Stimulated activated CD4-positive, alpha-beta T cell treated with anti-CD3 and anti-CD28 coated beads, Interleukin-4, amount 100 ng/mL, for 4 hours (primary cell): ENCODE results near the gene CEP164.

Source experiments
- DNase-seq, 2 experiments: peaks; one replicate each; pipeline ENCODE4 v3.0.0-alpha.2; 2020

CEP164 gene

DNA sequence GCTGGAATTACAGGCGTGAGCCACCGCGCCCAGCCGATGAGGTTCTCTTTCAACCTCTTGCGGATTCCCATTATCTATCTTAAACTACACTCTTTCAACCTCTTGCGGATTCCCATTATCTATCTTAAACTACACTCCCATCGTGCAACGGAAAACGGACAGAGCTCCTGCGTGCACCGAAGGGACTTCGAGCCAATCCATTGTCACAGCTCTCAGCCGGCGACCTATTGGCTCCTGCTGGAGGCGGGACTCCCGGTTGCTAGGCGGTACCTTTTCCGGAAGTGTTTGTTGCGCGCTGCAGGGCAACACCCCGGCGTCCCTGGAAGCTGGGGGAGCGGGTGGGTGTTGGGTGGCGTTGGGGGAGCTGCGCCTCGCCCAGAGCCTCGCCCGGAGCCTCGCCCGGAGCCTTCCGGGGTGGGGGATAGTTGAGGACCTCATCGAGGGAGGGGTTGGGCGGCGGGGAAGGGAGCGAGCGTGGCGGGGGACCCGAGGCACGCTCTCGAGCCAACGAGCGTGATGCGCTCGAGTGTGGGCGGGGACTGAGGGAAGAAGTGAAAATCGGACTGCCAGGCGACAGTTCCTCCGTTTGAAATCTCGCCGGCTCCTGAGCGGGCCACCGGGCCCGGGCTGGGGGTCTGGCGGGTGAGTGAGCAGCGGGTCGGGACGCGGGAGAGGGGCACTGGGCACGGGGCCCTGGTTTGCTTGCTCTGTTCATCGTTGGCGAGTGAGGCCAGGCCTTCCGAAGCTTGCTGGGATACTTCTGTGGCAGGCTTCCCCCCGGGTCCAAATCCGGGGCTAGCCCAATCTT, at the start of gene CEP164:
Gene CEP164, plus strand, starts transcription at position 288 of the 808 bp plus-strand sequence. CDS start 10,733 bp downstream, outside the sequence.
- DNase-seq = peak; percentile 85 to 95

DNA sequence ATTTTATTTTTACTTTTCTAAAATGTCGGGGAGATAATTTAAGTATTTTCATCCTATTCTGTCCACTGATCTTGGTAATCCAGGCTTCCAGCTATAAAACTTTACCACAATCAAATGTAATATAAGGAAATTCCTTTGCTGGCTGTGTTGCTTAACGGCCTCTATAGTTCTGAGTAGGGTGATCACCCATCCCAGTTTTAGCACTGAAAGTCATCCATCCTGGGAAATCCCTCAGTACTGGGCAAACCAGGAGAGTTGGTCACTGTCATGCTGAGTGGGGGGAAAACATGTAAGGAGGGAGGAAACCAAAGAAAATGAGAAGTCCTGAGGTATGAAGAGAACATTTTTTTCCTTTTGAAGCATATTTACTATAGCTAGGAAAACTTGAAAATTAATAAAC, 49.3 kb upstream of the CEP164 start:
- no peak for DNase-seq

DNA sequence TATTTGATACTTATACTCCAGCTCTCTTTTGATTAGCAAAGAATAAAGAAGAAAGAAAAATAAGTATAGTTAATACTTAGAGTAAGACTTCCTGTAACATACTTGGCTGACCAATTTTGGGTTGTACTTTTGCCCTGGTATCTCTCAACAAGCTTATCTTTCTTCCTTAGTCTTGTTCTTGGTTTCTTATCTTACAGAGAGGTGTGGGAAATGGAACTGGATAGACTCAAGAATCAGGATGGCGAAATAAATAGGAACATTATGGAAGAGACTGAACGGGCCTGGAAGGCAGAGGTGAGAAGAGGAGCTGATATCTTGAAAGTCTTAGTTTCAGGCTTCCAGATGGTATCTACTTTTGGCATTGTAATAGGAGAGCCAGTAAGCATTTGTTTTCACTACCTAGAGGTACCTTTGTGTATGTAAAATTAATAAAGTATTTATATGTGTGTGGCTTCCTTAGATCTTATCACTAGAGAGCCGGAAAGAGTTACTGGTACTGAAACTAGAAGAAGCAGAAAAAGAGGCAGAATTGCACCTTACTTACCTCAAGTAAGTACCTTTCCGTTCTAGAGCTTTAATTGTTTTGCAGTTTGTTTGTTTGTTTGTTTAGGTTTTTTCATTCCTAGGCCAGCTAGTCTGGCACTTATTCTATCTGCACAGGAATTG, 47.8 kb upstream of the CEP164 start:
- no peak for DNase-seq

DNA sequence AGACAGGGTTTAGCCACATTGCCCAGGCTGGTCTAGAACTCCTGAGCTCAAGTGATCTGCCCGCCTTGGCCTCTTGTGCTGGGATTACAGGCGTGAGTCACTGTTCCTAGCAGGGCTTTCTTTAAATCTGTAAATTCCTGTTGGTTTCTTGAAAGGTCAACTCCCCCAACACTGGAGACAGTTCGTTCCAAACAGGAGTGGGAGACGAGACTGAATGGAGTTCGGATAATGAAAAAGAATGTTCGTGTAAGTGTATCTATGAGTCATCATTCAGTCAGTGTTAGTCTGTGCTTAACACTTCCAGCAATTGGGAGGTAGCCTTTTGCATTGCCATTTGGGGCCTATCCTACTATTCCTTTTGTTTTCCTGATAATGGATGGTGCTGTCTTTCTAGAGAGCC, 46.5 kb upstream of the CEP164 start:
- DNase-seq = no peak

DNA sequence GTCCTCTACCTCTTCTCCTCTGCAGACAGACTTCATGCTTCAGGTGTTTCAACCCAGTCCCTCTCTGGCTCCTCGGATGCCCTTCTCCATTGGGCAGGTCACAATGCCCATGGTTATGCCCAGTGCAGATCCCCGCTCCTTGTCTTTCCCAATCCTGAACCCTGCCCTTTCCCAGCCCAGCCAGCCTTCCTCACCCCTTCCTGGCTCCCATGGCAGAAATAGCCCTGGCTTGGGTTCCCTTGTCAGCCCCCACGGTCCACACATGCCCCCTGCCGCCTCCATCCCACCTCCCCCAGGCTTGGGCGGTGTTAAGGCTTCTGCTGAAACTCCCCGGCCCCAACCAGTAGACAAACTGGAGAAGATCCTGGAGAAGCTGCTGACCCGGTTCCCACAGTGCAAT, 45.8 kb upstream of the CEP164 start:
- DNase-seq = no peak

DNA sequence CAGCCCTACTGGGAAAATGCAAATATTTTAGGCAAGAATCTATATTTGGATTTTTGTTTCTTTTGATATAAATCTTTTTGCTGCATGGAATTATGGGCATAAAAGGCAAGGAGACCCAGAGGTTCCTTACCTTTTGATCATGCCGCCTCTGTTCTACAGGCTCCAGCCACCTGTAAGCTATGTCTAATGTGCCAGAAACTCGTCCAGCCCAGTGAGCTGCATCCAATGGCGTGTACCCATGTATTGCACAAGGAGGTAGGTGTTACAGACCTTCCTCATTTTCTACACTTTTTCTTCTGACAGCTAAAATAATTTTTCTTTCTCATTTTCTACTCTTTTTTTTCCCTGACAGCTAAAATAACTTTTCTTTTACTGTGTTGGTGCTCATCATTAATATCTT, 44.7 kb upstream of the CEP164 start:
- no peak for DNase-seq

DNA sequence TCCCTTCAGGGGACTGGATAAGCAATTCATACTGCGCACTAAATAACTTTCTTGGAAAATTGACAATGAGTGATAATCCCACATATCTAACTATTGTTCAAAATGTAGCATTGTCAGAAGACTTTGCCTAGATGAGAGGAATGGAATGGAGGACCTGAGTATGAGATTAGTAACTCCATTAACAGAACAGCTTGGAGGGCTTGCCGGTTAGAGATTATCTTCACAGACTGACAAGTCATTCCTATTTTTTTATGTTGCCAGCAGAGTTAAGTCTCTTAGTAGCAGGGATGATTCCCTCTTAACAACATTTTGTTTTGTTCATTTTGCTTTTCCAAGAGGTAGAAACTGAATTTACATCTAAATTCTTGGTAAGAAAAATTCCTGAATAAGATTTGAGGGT, 43.6 kb upstream of the CEP164 start:
- DNase-seq = no peak

DNA sequence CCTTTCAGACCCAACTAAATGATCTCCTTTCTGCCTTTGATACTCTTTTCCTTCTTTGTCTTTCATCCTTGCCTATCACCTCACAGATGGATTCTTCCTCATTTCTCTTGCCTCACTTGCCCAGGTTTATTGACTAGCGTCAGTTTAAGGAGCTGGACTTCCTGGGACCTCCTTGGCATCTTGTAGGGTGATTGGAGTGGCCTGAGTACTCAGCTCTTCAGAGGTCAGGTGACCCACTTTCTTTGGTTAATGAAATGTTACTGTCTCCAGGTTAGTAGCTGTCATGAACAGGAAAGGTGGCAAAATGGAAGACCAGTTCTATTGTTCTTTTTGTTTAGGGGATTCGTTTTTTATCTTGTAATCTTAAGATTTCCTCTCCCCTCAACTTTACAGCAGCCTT, 41.1 kb upstream of the CEP164 start:
- no peak for DNase-seq

DNA sequence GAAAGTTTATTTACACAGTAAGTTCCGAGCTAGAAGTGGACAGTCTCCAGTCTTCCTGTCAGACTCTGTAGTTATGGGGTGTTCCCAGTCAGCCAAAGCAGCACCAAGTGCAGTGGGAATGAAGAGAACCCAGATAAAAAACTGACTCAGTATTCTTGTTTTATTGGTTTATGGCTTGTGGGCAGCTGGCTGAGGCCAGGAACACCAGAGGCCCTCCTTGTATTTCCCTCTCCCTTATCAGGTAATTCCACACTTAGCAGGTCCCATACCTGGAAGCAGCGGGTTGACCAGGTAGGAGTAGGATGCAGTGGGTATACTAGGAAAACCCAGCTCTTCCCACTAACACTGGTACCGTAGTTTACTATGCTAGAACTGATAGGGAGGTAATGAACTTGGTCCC, 40.0 kb upstream of the CEP164 start:
- DNase-seq = no peak

DNA sequence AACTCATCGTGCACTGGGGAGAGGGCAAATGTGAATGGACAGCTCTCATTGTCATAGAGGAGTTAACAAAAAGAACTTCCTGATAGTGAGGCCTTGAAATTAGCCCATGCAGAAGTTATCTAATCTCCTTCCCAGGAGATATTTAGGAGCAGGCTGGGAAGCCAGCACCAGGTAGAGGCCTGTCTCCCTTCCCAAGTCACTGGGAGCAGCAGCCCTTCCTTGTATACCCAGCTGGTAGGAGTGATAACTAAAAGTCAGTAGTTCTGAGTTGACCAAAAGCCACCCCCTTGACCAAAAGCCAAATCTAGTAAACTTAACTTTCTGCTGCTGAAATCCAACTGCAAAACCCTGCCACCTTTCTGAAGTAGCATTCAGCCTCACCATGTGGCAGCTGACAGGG, 37.9 kb upstream of the CEP164 start:
- DNase-seq = no peak

DNA sequence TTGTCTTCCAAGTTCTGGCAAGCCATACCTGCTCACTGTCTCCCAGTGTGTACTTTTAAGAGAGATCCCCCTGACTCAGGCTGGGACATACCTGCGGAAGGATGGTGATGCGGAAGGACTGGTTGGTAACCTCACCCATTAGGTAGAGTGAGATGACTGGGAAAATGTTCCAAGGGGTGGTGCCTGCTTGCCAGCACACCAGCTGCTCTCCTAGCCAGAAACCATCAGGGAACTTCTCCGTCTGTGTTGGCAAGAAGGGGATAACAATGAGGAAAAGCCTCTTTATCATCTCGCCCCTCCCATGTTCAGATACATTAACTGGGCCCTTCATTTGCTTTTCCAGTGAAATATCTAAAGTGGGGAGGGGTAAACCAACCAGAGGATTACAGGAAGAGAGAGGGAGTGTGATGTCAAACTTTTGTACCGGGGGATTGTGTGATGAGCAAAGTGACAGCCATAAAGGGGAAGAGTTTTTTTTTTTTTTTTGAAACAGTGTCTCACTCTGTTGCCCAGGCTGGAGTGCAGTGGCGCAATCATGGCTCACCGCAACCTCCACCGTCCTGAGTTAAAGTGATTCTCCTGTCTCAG, 36.8 kb upstream of the CEP164 start, which contains the start of gene BACE1-AS:
Gene BACE1-AS, plus strand, starts transcription at position 538 of the 588 bp plus-strand sequence.
- no peak for DNase-seq

DNA sequence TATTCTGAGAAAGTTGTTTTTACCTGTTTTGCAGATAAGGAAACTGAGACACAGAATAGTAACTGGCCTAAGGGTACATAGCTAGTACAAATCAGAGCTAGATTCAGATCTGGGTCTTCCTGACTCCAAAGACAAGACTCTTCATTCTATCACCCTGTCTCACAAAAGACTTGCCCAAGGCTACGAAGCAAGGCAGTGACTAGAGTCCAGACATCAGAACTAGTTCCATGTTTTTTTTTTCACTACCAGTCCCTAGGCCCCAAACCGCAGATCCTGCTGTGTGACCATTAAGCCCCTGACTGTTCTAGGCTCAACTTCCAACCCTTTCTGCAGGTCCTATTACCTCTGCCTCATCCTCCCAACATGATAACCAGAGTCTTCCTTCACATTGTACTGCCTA, 35.0 kb upstream of the CEP164 start:
- DNase-seq = no peak

DNA sequence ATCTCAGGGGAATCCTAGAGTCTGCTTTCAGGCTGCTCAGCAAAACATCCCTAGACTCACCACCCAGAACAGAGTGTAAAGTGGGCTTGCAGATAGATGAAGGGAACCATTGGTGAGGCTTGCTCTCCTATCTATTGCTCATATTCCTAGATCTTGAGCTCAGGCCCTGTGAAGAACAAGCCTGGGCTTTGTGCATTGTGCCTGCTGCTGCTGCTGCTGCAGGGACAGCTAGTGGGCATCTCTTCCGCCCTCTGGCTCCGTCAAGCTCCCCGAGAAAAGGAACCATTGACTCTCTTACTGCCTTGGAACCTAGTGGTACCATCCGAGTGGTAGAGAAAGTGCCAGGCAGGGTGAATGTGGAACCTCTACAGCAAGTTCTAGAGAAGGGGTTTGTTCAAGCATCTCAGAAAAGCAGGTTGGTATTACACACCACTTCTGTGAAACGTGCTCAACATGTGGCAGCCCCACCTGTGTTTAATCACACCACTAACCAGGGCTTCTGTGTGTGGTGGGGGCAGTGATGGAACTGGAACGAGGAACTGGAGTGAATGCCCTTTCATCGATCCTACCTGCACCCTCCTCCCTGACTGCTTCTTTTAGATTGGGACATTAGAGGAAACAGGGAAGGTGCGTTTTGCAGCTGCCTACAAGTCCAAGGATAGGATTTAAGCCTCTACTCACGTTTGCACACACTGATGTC, 32.1 kb upstream of the CEP164 start:
- no peak for DNase-seq

DNA sequence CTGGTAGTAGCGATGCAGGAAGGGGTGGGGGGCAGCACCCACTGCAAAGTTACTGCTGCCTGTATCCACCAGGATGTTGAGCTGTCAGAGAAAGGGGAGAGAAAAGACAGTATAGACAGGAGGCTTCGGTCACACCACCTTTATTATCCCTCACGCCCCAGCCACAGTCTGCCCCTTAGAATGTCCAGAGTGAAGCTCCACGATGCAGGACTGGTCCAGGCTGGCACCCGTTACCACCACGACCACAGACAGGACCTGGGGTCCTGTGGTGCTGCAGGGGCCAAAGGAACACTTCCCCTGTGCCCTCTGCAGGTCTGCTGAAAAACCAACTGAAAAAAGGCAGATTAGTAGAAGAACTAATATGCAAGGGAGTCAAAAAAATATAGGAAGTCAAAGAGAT, 30.8 kb upstream of the CEP164 start:
- DNase-seq = no peak

DNA sequence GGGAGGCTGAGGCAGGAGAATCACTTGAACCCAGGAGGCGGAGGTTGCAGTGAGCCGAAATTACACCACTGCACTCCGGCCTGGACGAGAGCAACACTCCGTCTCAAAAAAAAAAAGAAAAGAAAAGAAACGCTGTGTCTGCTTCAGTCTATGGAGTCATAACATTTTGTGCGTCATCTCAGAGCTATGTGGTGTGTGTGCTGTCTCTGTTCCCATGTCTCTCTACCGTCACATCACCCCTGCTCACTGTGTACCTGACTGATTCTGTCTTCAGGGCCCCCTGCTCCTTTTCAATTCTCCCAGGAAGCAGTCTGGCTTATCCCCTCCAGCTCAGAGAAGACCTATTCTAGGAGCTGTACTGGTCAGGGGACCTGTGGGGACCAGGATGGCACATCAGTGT, 29.5 kb upstream of the CEP164 start:
- no peak for DNase-seq

DNA sequence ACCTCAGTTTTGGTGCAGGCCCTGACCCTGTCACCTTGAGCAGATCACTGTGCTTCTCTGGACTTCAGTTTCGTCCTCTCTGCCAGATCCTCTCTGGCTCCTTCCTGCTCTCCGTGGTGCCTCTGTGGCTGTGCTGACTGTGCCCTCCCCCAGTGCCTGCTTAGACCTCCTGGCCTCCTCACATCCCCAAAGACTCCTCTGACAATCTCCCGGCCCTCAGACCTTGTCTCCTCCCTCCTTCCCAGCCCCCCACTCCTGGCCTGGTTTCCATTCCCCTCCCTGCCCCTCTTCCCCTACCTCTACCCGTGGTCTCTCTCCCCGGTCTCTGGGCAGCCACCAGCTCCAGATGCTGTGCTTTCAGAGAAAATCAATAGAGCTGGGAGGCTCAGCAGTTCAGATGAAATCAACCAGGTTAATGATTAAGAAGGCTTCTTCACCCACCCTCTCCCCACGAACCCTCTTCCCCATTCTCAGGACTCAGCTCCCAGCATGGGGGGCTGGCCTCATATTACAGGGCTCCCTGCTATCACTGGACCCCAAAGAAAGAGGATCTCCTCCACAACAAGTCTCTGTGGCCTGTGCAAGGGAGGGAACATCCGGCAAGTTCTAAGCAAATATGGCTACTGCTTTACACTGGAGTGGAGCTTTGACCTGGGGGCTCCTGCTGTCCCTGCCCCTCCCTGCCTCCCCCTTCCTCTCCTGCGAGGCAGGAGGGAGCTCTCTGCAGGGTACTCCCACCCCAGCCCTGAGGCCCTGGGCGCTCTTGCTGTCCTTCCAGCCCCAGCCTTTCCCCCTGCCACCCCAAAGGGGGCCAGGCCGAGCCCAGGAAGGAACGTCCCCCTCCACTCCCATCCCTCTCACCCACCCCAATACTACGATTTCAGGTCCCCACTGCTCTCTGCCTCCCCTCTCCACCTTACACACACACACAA, 28.0 kb upstream of the CEP164 start:
- no peak for DNase-seq

DNA sequence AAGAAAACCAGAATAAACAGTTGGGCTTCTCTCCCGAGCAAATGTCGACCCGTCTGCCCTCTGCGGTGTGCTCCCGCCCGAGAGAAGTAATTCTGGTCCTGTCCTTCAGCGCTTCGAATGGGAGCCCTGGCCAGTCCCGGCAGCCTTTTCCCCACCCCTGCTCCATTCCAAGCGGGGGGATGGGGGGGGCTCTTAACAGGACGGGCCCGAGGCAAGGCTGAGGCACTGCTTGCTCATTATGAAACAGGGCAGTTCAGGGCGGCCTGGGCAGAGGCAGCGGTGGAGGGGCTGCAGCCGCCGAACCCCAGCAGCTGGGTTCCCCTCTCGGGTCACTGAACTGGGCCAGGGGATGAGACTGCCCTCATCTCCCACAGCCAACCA, 27.4 kb upstream of the CEP164 start:
- no peak for DNase-seq

DNA sequence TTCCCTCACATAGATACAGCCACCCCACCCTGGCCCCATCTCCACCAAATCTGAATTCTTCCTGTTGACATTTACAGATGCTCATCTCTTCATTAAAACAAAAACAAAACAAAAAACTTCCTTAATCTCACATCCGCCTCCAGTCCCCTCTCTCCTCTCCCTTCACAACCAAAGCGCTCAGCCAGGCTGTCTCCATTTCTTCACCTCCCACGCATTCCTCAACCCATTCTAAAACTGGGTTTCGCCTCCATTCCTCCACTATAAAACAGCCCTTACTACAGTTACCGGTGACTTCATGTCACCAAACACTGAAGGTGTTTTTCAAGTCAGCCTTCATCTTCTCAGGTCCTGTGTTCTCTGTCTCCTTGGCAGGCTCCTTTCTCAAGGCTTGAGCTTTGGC, 26.9 kb upstream of the CEP164 start:
- DNase-seq = no peak

DNA sequence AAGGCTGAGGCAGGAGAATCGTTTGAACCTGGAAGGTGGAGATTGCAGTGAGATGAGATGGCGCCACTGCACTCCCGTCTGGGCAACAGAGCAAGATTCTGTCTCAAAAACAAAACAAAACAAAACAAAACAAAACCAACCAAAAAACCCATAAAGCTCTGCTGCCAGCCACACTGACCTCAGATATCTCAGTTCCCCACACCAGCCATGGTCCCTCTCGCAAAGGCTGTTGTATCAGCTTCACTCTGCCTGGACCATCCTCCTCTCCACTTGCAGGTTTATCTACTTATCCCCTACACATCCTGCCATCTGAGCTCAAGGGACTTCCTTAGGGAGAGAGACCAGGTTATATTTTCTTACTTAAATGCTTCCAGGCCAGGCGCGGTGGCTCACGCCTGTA, 25.4 kb upstream of the CEP164 start:
- no peak for DNase-seq

DNA sequence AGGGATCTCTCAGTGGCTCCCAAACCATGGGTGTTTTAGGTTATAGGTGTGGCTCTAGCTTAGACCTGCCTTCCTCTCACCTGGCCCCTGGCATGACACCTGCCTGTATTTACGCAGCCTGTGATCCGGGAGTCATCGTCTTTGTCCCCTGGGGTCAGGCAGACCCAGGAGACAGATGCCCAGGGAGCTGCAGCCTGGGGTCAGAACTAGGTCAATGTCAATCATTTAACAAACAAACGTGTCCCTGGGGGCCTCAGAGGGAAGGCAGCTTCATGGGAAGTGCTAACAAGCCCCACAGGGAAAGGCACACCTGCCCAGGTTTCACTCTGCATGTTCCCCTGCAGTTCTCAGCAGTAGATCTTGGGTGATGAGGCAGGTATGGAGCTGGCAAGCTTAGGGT, 24.6 kb upstream of the CEP164 start:
- no peak for DNase-seq

DNA sequence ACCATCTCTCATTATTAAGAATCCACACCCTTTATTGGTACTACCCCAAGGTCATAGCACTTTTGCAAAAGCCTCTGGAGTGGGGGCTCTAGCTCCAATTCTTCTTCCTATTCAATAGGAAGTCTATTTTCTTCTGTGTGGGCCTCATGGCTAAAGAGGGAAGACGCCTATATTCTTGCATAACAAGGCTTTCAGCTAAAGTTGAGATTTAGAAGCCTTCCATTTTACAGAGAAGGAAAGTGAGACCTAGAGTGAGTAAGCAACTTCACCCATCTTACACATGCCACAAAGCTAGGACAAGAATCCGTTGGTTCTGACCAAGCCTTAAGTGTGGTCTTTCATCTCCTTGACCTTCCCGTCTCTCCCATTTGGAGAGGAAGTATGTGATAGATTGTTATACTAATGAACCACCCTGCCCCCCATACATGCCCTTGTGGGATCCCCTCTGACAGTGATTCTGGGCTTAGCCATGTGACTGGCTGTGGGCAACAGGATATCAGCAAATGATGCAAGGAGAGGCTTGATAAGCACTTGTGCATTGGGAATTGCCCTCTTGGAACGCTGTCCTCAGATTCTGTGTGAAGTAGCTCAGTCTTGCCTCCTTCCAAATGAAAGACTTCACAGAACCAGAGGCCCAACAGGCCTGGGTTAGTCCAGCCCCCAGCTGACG, 23.9 kb upstream of the CEP164 start:
- no peak for DNase-seq

DNA sequence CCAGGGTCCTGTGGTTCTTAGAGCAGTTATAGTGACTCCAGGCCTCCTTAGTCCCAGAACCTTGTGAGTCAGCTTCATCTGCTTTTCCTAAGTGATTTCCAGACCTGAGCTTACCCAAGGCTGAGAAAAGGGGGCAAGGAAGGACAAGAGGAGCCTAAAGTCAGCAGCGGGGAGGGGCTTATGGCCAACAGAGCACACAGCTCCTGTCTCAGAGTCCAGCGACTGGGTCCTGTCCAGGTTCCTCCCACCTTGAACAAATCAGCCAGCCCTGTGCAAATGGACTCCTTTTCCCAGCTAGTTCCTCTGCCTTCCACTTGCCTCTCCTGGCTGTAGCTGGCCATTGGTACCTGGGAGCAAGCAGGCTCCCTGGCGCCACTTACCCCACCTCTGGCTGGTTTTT, 22.5 kb upstream of the CEP164 start:
- no peak for DNase-seq
